Measurements from ENCODE around the gene SORBS1. TPM values are rescaled to one million over a fixed set of nuclear protein-coding genes. Genes with fewer than 3 reads are reported as not detected.

SORBS1 gene
- total and polyA plus RNA-seq, 2 experiments from 2014 or later, result 11.0 to 20.6 TPM

- H3K4me3 ChIP-seq, result no peak overlapping the region
- no peaks in the 10 kb centered on the region for H3K36me3 ChIP-seq
- no peaks in the 10 kb centered on the region for H3K27me3 ChIP-seq
- DNase-seq (ENCODE audit: low read depth in 1 of 2, low spot score in 1 of 2), result no peak
- H3K9me3 ChIP-seq (ENCODE audit: low read depth), result no peaks in the 10 kb centered on the region
- H3K27ac ChIP-seq, result no peak overlapping the region
- no peak for TF ChIP-seq CTCF (IDR thresholded peaks at IDR 0.05; ENCODE audit: low read depth, low read length)
- H3K4me1 ChIP-seq (ENCODE audit: low read depth), result peaks cover 18% of the 10 kb centered on the region
Observed at GRCh38 chr10:95516774-95517373, 44.3 kb downstream of the SORBS1 start.

- DNase-seq (ENCODE audit: low read depth in 1 of 2, low spot score in 1 of 2), result peak in 1 of 2 donors; percentile 43
- no peak overlapping the region for H3K27ac ChIP-seq
- no peaks in the 10 kb centered on the region for H3K27me3 ChIP-seq
- TF ChIP-seq CTCF (IDR thresholded peaks at IDR 0.05; ENCODE audit: low read depth, low read length), result no peak
- no peaks in the 10 kb centered on the region for H3K36me3 ChIP-seq
- H3K4me3 ChIP-seq, result no peak overlapping the region
- no peaks in the 10 kb centered on the region for H3K9me3 ChIP-seq (ENCODE audit: low read depth)
- peaks cover 20% of the 10 kb centered on the region for H3K4me1 ChIP-seq (ENCODE audit: low read depth)
Observed at GRCh38 chr10:95513941-95514392, 47.2 kb downstream of the SORBS1 start.

GRCh38 chr10:95513008-95513589, 48.1 kb downstream of the SORBS1 start:
- H3K27ac ChIP-seq, result no peak overlapping the region
- H3K4me1 ChIP-seq (ENCODE audit: low read depth), result peaks cover 17% of the 10 kb centered on the region
- H3K4me3 ChIP-seq, result no peak overlapping the region
- DNase-seq (ENCODE audit: low read depth in 1 of 2, low spot score in 1 of 2), result no peak
- no peaks in the 10 kb centered on the region for H3K27me3 ChIP-seq
- H3K9me3 ChIP-seq (ENCODE audit: low read depth), result no peaks in the 10 kb centered on the region
- no peaks in the 10 kb centered on the region for H3K36me3 ChIP-seq
- no peak for TF ChIP-seq CTCF (IDR thresholded peaks at IDR 0.05; ENCODE audit: low read depth, low read length)

- H3K4me3 ChIP-seq, result no peak overlapping the region
- no peak overlapping the region for H3K27ac ChIP-seq
- no peaks in the 10 kb centered on the region for H3K27me3 ChIP-seq
- DNase-seq (ENCODE audit: low read depth in 1 of 2, low spot score in 1 of 2), result no peak
- peaks cover 13% of the 10 kb centered on the region for H3K4me1 ChIP-seq (ENCODE audit: low read depth)
- no peaks in the 10 kb centered on the region for H3K36me3 ChIP-seq
- TF ChIP-seq CTCF (IDR thresholded peaks at IDR 0.05; ENCODE audit: low read depth, low read length), result no peak
- H3K9me3 ChIP-seq (ENCODE audit: low read depth), result no peaks in the 10 kb centered on the region
Observed at GRCh38 chr10:95511314-95511713, 49.9 kb downstream of the SORBS1 start.

- no peak for TF ChIP-seq CTCF (IDR thresholded peaks at IDR 0.05; ENCODE audit: low read depth, low read length)
- Histone ChIP-seq H3K27ac (peak overlapping the region; percentile 96), H3K9me3 (ENCODE audit: low read depth) (no peaks in the 10 kb centered on the region), H3K4me1 (ENCODE audit: low read depth) (peaks cover 29% of the 10 kb centered on the region), H3K4me3 (no peak overlapping the region), H3K27me3 (no peaks in the 10 kb centered on the region), H3K36me3 (no peaks in the 10 kb centered on the region)
- DNase-seq (ENCODE audit: low read depth in 1 of 2, low spot score in 1 of 2), result peak in 1 of 2 donors; percentile 21
Observed at GRCh38 chr10:95509251-95509650, 51.9 kb downstream of the SORBS1 start.
